K562 (cell line): ENCODE results near the gene ACP1. TPM values are rescaled to one million over a fixed set of nuclear protein-coding genes. Genes with fewer than 3 reads are reported as not detected.

Source experiments
- C11orf30 ChIP-seq: fragments of 450-650 bp; IDR thresholded peaks from 2 replicates; pipeline ENCODE4 v1.6.1; 2016; ENCODE audit warnings: low read depth, mild to moderate bottlenecking
- ELF1 ChIP-seq: fragments of 200-800 bp; sonication (Bioruptor generic); IDR thresholded peaks from 2 replicates; pipeline ENCODE4 v1.6.1; 2016; ENCODE audit warnings: missing genetic modification characterization, missing compliant biosample characterization
- ELF2 ChIP-seq: fragments of 250-450 bp; sonication (Bioruptor Pico); IDR thresholded peaks from 2 replicates; pipeline ENCODE4 v1.5.0; 2021; ENCODE audit warnings: mild to moderate bottlenecking
- FOXJ3 ChIP-seq: sonication (generic); formaldehyde crosslinking; IDR thresholded peaks from 2 replicates; pipeline ENCODE4 v1.4.0; 2020; ENCODE audit warnings: mild to moderate bottlenecking, missing genetic modification reagents
- HDAC1 ChIP-seq, 2 experiments: fragments of 450-650 bp; IDR thresholded peaks; 2 replicates each; pipeline ENCODE4 v1.6.1; 2016 to 2017; ENCODE audit warnings: inconsistent platforms in 1 of 2, mild to moderate bottlenecking in 1 of 2, moderate library complexity in 1 of 2
- HIVEP1 ChIP-seq: fragments of 250-450 bp; sonication (Bioruptor Pico); IDR thresholded peaks from 2 replicates; pipeline ENCODE4 v1.4.0; 2020; ENCODE audit warnings: mild to moderate bottlenecking
- NBN ChIP-seq: fragments of 450-650 bp; IDR thresholded peaks from 2 replicates; pipeline ENCODE4 v1.6.1; 2016; ENCODE audit warnings: low read depth, mild to moderate bottlenecking
- NCOA6 ChIP-seq: fragments of 450-650 bp; IDR thresholded peaks from 2 replicates; pipeline ENCODE4 v1.6.1; 2017; ENCODE audit warnings: mild to moderate bottlenecking
- RBFOX2 ChIP-seq: fragments of 200-400 bp; formaldehyde crosslinking; IDR thresholded peaks from 2 replicates; pipeline ENCODE4 v1.6.1; 2017; ENCODE audit warnings: low read depth, mild to moderate bottlenecking, low read length, moderate library complexity
- RNF219 ChIP-seq: fragments of 250-450 bp; sonication (Bioruptor Pico); IDR thresholded peaks from 2 replicates; pipeline ENCODE4 v1.5.0; 2022; ENCODE audit warnings: mild to moderate bottlenecking
- SMAD3 ChIP-seq: fragments of 450-650 bp; formaldehyde crosslinking; conservative IDR thresholded peaks from 2 replicates; pipeline ENCODE4 v1.4.0; 2020; ENCODE audit warnings: mild to moderate bottlenecking
- SRF ChIP-seq, 2 experiments: fragments of 250-450, 450-650 bp in 1 of 2; sonication (Bioruptor Pico) in 1 of 2; sonication (generic) in 1 of 2; formaldehyde crosslinking; IDR thresholded peaks; 2 replicates each; pipeline versions ENCODE4 v1.5.0 to v1.5.1; 2020 to 2022; ENCODE audit warnings: mild to moderate bottlenecking in 1 of 2, missing genetic modification reagents in 1 of 2
- SRSF9 ChIP-seq: fragments of 200-400 bp; formaldehyde crosslinking; IDR thresholded peaks from 2 replicates; pipeline ENCODE4 v1.6.1; 2017; ENCODE audit warnings: low read depth, low read length, borderline replicate concordance
- U2AF1 ChIP-seq: fragments of 200-400 bp; formaldehyde crosslinking; optimal IDR thresholded peaks from 2 replicates; pipeline ENCODE3; 2017; ENCODE audit warnings: mild to moderate bottlenecking, low read depth, low read length, moderate library complexity
- XRCC4 ChIP-seq: IDR thresholded peaks from one replicate; pipeline ENCODE4 v1.6.1; 2011; ENCODE audit not compliant: insufficient read depth, insufficient read length; ENCODE audit errors: extremely low read depth
- ZBTB33 ChIP-seq: sonication (generic); formaldehyde crosslinking; IDR thresholded peaks from 2 replicates; pipeline ENCODE4 v1.8.1; 2023; ENCODE audit warnings: mild to moderate bottlenecking, missing genetic modification reagents
- ZNF184 ChIP-seq: sonication (generic); formaldehyde crosslinking; IDR thresholded peaks from 2 replicates; pipeline ENCODE4 v1.5.0; 2020; ENCODE audit warnings: missing genetic modification reagents
- ZNF3 ChIP-seq: fragments of 250-450 bp; sonication (Bioruptor Pico); IDR thresholded peaks from 2 replicates; pipeline ENCODE4 v1.5.0; 2021; ENCODE audit warnings: mild to moderate bottlenecking, moderate library complexity
- ZNF507 ChIP-seq: conservative IDR thresholded peaks from 2 replicates; pipeline ENCODE4 v1.6.1; 2017; ENCODE audit warnings: missing genetic modification characterization, missing compliant biosample characterization
- ZNF511 ChIP-seq: sonication (generic); formaldehyde crosslinking; IDR thresholded peaks from 2 replicates; pipeline ENCODE4 v1.8.0; 2022; ENCODE audit warnings: mild to moderate bottlenecking, missing genetic modification reagents
- ZNF76 ChIP-seq: fragments of 250-450 bp; sonication (Bioruptor Pico); IDR thresholded peaks from 2 replicates; pipeline ENCODE4 v1.4.0; 2020; ENCODE audit warnings: mild to moderate bottlenecking, moderate library complexity, borderline replicate concordance
- polyA plus RNA-seq, 8 experiments: library from polyadenylated mRNA; depleted of rRNA in 4 of 8; stranded (reverse) in 5 of 8; unstranded in 3 of 8; fragments of >200 nt; fragmentation: Nextera tagmentation in 2 of 8; fragmentation: Illumina TruSeq in 1 of 8; extraction: Ambion mirVana in 2 of 8; extraction: Trizol in 1 of 8; gene quantifications; 2 replicates each; pipeline versions ENCODE4 v1.2.1 to v1.2.3, GENCODE V29; 2011 to 2014; ENCODE audit warnings: inconsistent platforms in 1 of 8, missing spikeins in 1 of 8
- total RNA-seq, 7 experiments: library from RNA; depleted of rRNA in 6 of 7; stranded (reverse); fragments of >200 nt in 6 of 7; fragmentation: Illumina TruSeq in 2 of 7; extraction: Trizol in 2 of 7; gene quantifications; 2 replicates each; pipeline versions ENCODE4 v1.2.1 to v1.2.3, GENCODE V29; 2011 to 2021; ENCODE audit warnings: low replicate concordance in 1 of 7
- TF ChIP-seq, protein P1 (sequence below): fragments of 450-650 bp; IDR thresholded peaks from 2 replicates; pipeline ENCODE4 v1.7.0; 2016; ENCODE audit warnings: borderline replicate concordance

Gene ACP1
- total and polyA plus RNA-seq, 9 of the 15 experiments (the other 6 are each of a cell fraction or from before 2014, with no cell fraction given) = 139 to 493 (median 189) TPM

- TF ChIP-seq HDAC1 (IDR thresholded peaks at IDR 0.05) (peak in 1 of 2 experiments; percentile 87; a peak in 2 of 4 replicates), ZNF511 (CRISPR knock-in tag) (no peak; the same call in 1 of the 2 replicates), HIVEP1 (no peak), SMAD3 (no peak), RNF219 (CRISPR knock-in tag) (no peak), SRSF9 (no peak), SRF (CRISPR knock-in tag; IDR thresholded peaks at IDR 0.05) (no peak), ZNF76 (CRISPR knock-in tag) (no peak), ZNF507 (no peak), RBFOX2 (peak; percentile 95), NBN (no peak; the same call in 1 of the 2 replicates), FOXJ3 (CRISPR knock-in tag) (no peak), ZNF3 (no peak), XRCC4 (no peak), C11orf30 (peak; percentile 92), NCOA6 (no peak; the same call in 1 of the 2 replicates), ZBTB33 (CRISPR knock-in tag) (no peak), ZNF184 (CRISPR knock-in tag) (no peak), U2AF1 (no peak), ELF1 (no peak), ELF2 (CRISPR knock-in tag) (no peak)
- TF ChIP-seq, protein P1, sequence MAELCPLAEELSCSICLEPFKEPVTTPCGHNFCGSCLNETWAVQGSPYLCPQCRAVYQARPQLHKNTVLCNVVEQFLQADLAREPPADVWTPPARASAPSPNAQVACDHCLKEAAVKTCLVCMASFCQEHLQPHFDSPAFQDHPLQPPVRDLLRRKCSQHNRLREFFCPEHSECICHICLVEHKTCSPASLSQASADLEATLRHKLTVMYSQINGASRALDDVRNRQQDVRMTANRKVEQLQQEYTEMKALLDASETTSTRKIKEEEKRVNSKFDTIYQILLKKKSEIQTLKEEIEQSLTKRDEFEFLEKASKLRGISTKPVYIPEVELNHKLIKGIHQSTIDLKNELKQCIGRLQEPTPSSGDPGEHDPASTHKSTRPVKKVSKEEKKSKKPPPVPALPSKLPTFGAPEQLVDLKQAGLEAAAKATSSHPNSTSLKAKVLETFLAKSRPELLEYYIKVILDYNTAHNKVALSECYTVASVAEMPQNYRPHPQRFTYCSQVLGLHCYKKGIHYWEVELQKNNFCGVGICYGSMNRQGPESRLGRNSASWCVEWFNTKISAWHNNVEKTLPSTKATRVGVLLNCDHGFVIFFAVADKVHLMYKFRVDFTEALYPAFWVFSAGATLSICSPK = no peak
Measured at GRCh38 chr2:264493-265468, at the start of gene ACP1 (continued).
